ENCODE data around the gene IFNAR1. TPM values are rescaled to one million over a fixed set of nuclear protein-coding genes. Genes with fewer than 3 reads are reported as not detected.

Gene IFNAR1
- total RNA-seq, 4 donors from 2014 or later, result 28.9 to 44.1 (median 31.9) TPM

DNA sequence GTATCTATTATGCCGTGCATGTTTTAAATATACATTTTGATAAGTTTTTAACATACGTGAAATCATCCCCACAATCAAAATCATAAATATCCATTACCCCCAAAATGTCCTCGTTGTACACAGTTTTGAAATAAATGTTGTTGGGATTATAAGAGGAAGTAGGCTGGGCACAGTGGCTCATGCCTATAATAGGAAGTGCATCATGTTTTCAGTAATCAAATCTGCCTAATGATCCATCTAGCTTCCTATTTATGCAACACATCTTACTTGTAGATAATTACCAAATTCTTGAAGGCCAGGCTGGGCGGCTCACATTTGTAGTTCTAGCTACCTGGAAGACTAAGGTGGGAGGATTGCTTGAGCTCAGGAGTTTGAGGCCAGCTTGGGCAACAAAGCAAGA lies 63.4 kb downstream of the IFNAR1 start:
- no peak overlapping the region for H3K27ac ChIP-seq
- H3K27me3 ChIP-seq, result no peaks in the 10 kb centered on the region
- 66 to 88% methylated on average over 4 of the region's 4 CpGs for WGBS, 2 donors (ENCODE audit: low coverage in 1 of 2)
- no peaks in the 10 kb centered on the region for H3K9me3 ChIP-seq
- H3K36me3 ChIP-seq, result no peaks in the 10 kb centered on the region
- TF ChIP-seq EP300 (IDR thresholded peaks at IDR 0.05) (no peak), POLR2AphosphoS5 (IDR thresholded peaks at IDR 0.05) (no peak), POLR2A (IDR thresholded peaks at IDR 0.05) (no peak)
- TF ChIP-seq, protein P1, sequence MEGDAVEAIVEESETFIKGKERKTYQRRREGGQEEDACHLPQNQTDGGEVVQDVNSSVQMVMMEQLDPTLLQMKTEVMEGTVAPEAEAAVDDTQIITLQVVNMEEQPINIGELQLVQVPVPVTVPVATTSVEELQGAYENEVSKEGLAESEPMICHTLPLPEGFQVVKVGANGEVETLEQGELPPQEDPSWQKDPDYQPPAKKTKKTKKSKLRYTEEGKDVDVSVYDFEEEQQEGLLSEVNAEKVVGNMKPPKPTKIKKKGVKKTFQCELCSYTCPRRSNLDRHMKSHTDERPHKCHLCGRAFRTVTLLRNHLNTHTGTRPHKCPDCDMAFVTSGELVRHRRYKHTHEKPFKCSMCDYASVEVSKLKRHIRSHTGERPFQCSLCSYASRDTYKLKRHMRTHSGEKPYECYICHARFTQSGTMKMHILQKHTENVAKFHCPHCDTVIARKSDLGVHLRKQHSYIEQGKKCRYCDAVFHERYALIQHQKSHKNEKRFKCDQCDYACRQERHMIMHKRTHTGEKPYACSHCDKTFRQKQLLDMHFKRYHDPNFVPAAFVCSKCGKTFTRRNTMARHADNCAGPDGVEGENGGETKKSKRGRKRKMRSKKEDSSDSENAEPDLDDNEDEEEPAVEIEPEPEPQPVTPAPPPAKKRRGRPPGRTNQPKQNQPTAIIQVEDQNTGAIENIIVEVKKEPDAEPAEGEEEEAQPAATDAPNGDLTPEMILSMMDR (IDR thresholded peaks at IDR 0.05), result no peak
- H3K4me1 ChIP-seq, result peaks cover 0 to 8% (median 0%) of the 10 kb centered on the region in 3 donors
- no peak overlapping the region for H3K4me3 ChIP-seq
- no peak for ATAC-seq

DNA sequence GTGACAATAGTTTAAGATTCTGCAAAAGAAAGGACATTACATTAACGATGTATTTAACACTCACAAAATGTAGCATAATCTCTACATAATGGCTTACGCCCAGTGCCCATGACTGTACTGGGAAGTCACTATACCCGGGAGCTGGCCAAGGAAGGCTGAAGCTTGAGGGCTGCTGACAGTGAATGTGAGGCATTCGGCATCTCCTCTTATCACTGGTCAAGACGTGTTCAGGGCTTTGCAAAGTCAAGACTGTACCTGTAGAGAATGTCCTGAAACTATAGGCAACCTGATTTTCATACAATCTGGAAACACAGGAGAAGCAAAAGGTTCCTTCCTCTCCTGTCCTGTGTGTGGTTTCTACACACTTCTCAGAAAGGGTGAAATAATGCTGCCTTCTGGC lies 65.7 kb downstream of the IFNAR1 start:
- Histone ChIP-seq H3K27me3 (no peaks in the 10 kb centered on the region), H3K27ac (no peak overlapping the region), H3K4me1 (peaks cover 0 to 8% (median 1%) of the 10 kb centered on the region in 3 donors), H3K4me3 (no peak overlapping the region), H3K9me3 (no peaks in the 10 kb centered on the region), H3K36me3 (no peaks in the 10 kb centered on the region)
- ATAC-seq, result no peak
- TF ChIP-seq, protein P1 (IDR thresholded peaks at IDR 0.05), result no peak
- no peak for TF ChIP-seq POLR2A (IDR thresholded peaks at IDR 0.05)
- no peak for TF ChIP-seq POLR2AphosphoS5 (IDR thresholded peaks at IDR 0.05)
- TF ChIP-seq EP300 (IDR thresholded peaks at IDR 0.05), result no peak
- WGBS, 2 donors (ENCODE audit: low coverage in 1 of 2), result 83 to 92% methylated on average over 3 to 5 of the region's 5 CpGs

DNA sequence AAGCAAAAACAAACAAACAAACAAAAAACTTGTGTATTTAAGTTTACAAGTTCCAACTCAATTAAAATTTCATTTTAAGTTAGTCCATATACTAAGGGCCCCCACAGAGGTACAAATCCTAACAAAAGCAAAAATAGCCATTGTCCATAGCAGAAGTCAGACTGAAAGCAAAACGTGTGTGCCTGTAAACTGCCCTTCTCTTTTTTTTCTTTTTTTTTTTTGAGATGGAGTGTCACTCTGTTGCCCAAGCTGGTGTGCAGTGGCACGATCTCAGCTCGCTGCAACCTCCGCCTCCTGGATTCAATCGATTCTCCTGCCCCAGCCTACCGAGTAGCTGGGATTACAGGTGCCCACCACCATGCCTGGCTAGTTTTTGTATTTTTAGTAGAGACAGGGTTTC lies 66.9 kb downstream of the IFNAR1 start:
- Histone ChIP-seq H3K27ac (no peak overlapping the region), H3K36me3 (no peaks in the 10 kb centered on the region), H3K9me3 (no peaks in the 10 kb centered on the region), H3K4me1 (peaks cover 0 to 20% (median 13%) of the 10 kb centered on the region in 3 donors), H3K4me3 (no peak overlapping the region), H3K27me3 (no peaks in the 10 kb centered on the region)
- ATAC-seq, result no peak
- 75 to 88% methylated on average over 6 of the region's 6 CpGs for WGBS, 2 donors (ENCODE audit: low coverage in 1 of 2)
- TF ChIP-seq POLR2A (IDR thresholded peaks at IDR 0.05), result no peak
- TF ChIP-seq, protein P1 (IDR thresholded peaks at IDR 0.05), result no peak
- no peak for TF ChIP-seq EP300 (IDR thresholded peaks at IDR 0.05)
- no peak for TF ChIP-seq POLR2AphosphoS5 (IDR thresholded peaks at IDR 0.05)

DNA sequence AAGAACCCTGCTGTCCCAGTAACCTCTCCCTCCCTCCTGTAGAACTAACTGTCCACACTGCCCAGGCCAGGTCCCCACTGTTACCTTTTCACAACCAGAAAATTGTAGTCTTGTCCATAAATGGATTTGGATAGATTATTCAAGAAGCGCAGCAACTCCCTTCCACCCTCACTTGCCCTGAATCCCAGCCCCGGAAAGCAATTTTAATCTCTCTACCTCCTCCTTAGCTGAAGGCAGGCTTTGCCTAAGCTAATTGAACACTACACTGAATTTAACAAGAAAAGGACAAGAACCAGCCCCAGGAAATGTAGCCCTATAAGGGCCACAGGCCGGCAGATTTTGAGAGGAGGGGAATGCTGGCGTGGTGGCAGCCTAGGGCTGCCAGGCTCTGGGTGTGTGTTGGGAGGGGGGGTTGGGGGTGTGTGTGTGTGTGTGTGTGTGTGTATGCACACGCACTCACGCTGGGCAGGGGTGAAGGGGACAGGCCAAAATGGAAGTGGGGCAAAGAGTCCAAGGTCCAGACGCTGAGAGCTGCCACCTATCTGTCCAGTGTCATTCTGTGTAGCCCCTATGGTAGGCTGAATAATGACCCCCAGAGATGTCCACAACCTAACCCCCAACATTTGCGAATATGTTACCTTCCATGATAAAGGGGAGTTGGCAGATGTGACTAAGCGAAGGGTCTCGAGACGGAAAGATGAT lies 67.7 kb downstream of the IFNAR1 start:
- Histone ChIP-seq H3K27ac (no peak overlapping the region), H3K9me3 (no peaks in the 10 kb centered on the region), H3K36me3 (no peaks in the 10 kb centered on the region), H3K4me1 (peaks cover 0 to 23% (median 17%) of the 10 kb centered on the region in 3 donors), H3K4me3 (no peak overlapping the region), H3K27me3 (no peaks in the 10 kb centered on the region)
- ATAC-seq, result no peak
- TF ChIP-seq, protein P1 (IDR thresholded peaks at IDR 0.05), result no peak
- TF ChIP-seq EP300 (IDR thresholded peaks at IDR 0.05), result no peak
- 60 to 93% methylated on average over 2 to 5 of the region's 11 CpGs for WGBS, 2 donors (ENCODE audit: low coverage in 1 of 2)

DNA sequence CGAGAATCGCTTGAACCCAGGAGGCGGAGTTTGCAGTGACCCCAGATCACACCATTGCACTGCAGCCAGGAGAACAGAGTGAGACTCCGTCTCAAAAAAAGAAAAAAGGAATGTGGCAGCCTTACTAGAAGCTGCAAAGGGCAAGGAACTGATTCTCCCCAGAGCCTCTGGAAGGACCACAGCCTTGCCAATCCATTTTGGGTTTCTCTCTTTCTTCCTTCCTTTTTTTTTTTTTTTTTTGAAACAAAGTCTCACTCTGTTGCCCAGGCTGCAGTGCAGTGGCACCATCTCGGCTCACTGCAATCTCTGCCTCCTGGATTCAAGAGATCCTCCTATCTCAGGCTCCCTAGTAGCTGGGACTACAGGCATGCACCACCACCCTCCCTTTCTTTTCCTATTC lies 68.6 kb downstream of the IFNAR1 start:
- TF ChIP-seq POLR2AphosphoS5 (IDR thresholded peaks at IDR 0.05), result no peak
- no peak for TF ChIP-seq POLR2A (IDR thresholded peaks at IDR 0.05)
- TF ChIP-seq, protein P1 (IDR thresholded peaks at IDR 0.05), result no peak
- TF ChIP-seq EP300 (IDR thresholded peaks at IDR 0.05), result no peak
- no peaks in the 10 kb centered on the region for H3K27me3 ChIP-seq
- H3K27ac ChIP-seq, result peak overlapping the region in 1 of 4 donors; percentile 19
- no peaks in the 10 kb centered on the region for H3K9me3 ChIP-seq
- no peak overlapping the region for H3K4me3 ChIP-seq
- peaks cover 0 to 23% (median 17%) of the 10 kb centered on the region in 3 donors for H3K4me1 ChIP-seq
- H3K36me3 ChIP-seq, result no peaks in the 10 kb centered on the region
- 50 to 63% methylated on average over 5 of the region's 5 CpGs for WGBS, 2 donors (ENCODE audit: low coverage in 1 of 2)
- ATAC-seq, result no peak
